ENCODE results near the gene DBI. TPM values are rescaled to one million over a fixed set of nuclear protein-coding genes. Genes with fewer than 3 reads are reported as not detected.

DBI gene
- total RNA-seq, 1 experiment from 2014 or later: 129 TPM

- TF ChIP-seq REST (IDR thresholded peaks at IDR 0.05; ENCODE audit: low read depth) (no peak), SIN3A (IDR thresholded peaks at IDR 0.05; ENCODE audit: low read depth) (no peak), EGR1 (IDR thresholded peaks at IDR 0.05; ENCODE audit: low read depth) (peak; percentile 89), ZFX (IDR thresholded peaks at IDR 0.05) (no peak)
Measured at GRCh38 chr2:119387381-119388129, 20.8 kb downstream of the DBI start (continued).

- intact Hi-C loops (cut with micrococcal nuclease): no loop called here
- H3K27me3 ChIP-seq (ENCODE audit: insufficient read depth, low read length): no peaks in the 10 kb centered on the region
- no peak overlapping the region for H3K27ac ChIP-seq (ENCODE audit: low read depth, low read length)
- H3K9ac ChIP-seq (ENCODE audit: low read length): no peak overlapping the region
- H3K4me2 ChIP-seq (ENCODE audit: low read length): peak overlapping the region; percentile 57
- no peaks in the 10 kb centered on the region for H3K9me3 ChIP-seq (ENCODE audit: control insufficient read depth in 1 of 2, insufficient read depth in 1 of 2, low read depth in 1 of 2, low read length in 2 of 2)
- no peaks in the 10 kb centered on the region for H3K36me3 ChIP-seq (ENCODE audit: control insufficient read depth in 1 of 2, insufficient read depth in 2 of 2, low read length in 2 of 2)
- RAD21 ChIA-PET (ENCODE audit: low non-redundant PET in 1 of 2, low total read pairs in 2 of 2, uncharacterized antibody in 2 of 2, unreplicated experiment in 2 of 2): no interaction called here
- CTCF ChIA-PET: no interaction called here
- ATAC-seq: peak; percentile 52; the same call in 1 of the 2 replicates
- BruUV-seq (replicated peaks): no TSS peak
- no peaks in the 10 kb centered on the region for H4K20me1 ChIP-seq (ENCODE audit: insufficient read depth)
- peaks cover 22 to 28% of the 10 kb centered on the region in 2 experiments; a peak in 3 of 4 replicates for H3K4me1 ChIP-seq (ENCODE audit: control insufficient read depth in 1 of 2, insufficient read depth in 2 of 2, low read length in 2 of 2)
- no peaks in the 10 kb centered on the region for H3K79me2 ChIP-seq (ENCODE audit: insufficient read depth, low read length)
- H3K9me2 ChIP-seq (ENCODE audit: insufficient read depth): no peaks in the 10 kb centered on the region
- no peak overlapping the region for H3K4me3 ChIP-seq (replicated peaks in 1 of 2; ENCODE audit: low read depth in 1 of 2, low read length in 2 of 2)
- POLR2A ChIA-PET: no interaction called here
- TF ChIP-seq POLR2A (IDR thresholded peaks at IDR 0.05; ENCODE audit: borderline replicate concordance, extremely low read depth, insufficient read depth, insufficient read length): no peak
- peak; percentile 53; the same call in 1 of the 2 replicates for TF ChIP-seq JUND (IDR thresholded peaks at IDR 0.05)
- no peak for TF ChIP-seq ZNF274 (IDR thresholded peaks at IDR 0.05; ENCODE audit: low read depth, low read length)
- no peak for TF ChIP-seq POLR2AphosphoS5 (IDR thresholded peaks at IDR 0.05; ENCODE audit: low read depth, low read length)
- TF ChIP-seq CEBPB (IDR thresholded peaks at IDR 0.05; ENCODE audit: low read depth): peak; percentile 48
- TF ChIP-seq ATF3 (IDR thresholded peaks at IDR 0.05): no peak
- peak; percentile 20 for TF ChIP-seq FOSL1 (IDR thresholded peaks at IDR 0.05; ENCODE audit: low read depth)
- TF ChIP-seq CTCF (IDR thresholded peaks at IDR 0.05 in 2 of 3, conservative IDR thresholded peaks at IDR 0.05 in 1 of 3; ENCODE audit: borderline replicate concordance in 1 of 3, insufficient read depth in 1 of 3, low read depth in 2 of 3, low read length in 2 of 3): no peak
- no peak for TF ChIP-seq RAD21 (IDR thresholded peaks at IDR 0.05; ENCODE audit: low read depth)
- TF ChIP-seq SRF (IDR thresholded peaks at IDR 0.05; ENCODE audit: low read depth): no peak
- TF ChIP-seq CBX3 (IDR thresholded peaks at IDR 0.05; ENCODE audit: low read depth): no peak
- TF ChIP-seq EGR1 (IDR thresholded peaks at IDR 0.05; ENCODE audit: low read depth): no peak
- TF ChIP-seq SP1 (IDR thresholded peaks at IDR 0.05; ENCODE audit: low read depth): peak; percentile 30; the same call in 1 of the 2 replicates
- peak overlapping the region; percentile 54 for H2AFZ ChIP-seq (ENCODE audit: low read depth, low read length, poor library complexity, severe bottlenecking)
- DNase-seq (ENCODE audit: low read depth, low spot score): no peak
Measured at GRCh38 chr2:119389615-119390306, 23.0 kb downstream of the DBI start.

Measured in HCT116 (cell line).